HCT116 (cell line): ENCODE results near the gene BMX.

Experiments used
- EZH2 ChIP-seq: fragments of 200-600 bp; sonication (generic); IDR thresholded peaks from 2 replicates; pipeline ENCODE4 v1.6.1; 2017; ENCODE audit warnings: antibody characterized with exemption, mixed run types
- POLR2A ChIP-seq: IDR thresholded peaks from 2 replicates; pipeline ENCODE4 v1.7.0; 2011; ENCODE audit warnings: borderline replicate concordance; ENCODE audit not compliant: insufficient read depth, insufficient read length; ENCODE audit errors: extremely low read depth
- POLR2AphosphoS5 ChIP-seq: IDR thresholded peaks from 2 replicates; pipeline ENCODE4 v1.6.1; 2011; ENCODE audit warnings: mild to moderate bottlenecking, low read depth, low read length, moderate library complexity
- SP1 ChIP-seq: IDR thresholded peaks from 2 replicates; pipeline ENCODE4 v1.6.1; 2012; ENCODE audit warnings: low read depth
- TCF7L2 ChIP-seq: IDR thresholded peaks from 2 replicates; pipeline ENCODE4 v1.7.0; 2011; ENCODE audit warnings: borderline replicate concordance, inconsistent platforms; ENCODE audit not compliant: insufficient read depth, insufficient read length; ENCODE audit errors: extremely low read depth
- TF ChIP-seq, protein P1 (sequence below), 3 experiments: fragments of 200-600 bp in 1 of 3; sonication (generic) in 1 of 3; IDR thresholded peaks in 2 of 3; conservative IDR thresholded peaks in 1 of 3; 2 replicates each; pipeline ENCODE4 v1.5.1; 2012 to 2017; ENCODE audit warnings: low read depth in 2 of 3, low read length in 2 of 3, antibody characterized with exemption in 1 of 3, borderline replicate concordance in 1 of 3, control low read depth in 1 of 3, mild to moderate bottlenecking in 1 of 3, mixed read lengths in 1 of 3, mixed run types in 1 of 3, moderate library complexity in 1 of 3; ENCODE audit not compliant: insufficient read depth in 1 of 3
- TF ChIP-seq, protein P2 (sequence below): IDR thresholded peaks from 2 replicates; pipeline ENCODE4 v1.6.1; 2012
- TF ChIP-seq, protein P3 (sequence below): IDR thresholded peaks from 2 replicates; pipeline ENCODE4 v1.6.1; 2011; ENCODE audit warnings: mild to moderate bottlenecking, low read length, moderate library complexity; ENCODE audit not compliant: insufficient replicate concordance; ENCODE audit errors: extremely low read depth

- TF ChIP-seq, protein P1, sequence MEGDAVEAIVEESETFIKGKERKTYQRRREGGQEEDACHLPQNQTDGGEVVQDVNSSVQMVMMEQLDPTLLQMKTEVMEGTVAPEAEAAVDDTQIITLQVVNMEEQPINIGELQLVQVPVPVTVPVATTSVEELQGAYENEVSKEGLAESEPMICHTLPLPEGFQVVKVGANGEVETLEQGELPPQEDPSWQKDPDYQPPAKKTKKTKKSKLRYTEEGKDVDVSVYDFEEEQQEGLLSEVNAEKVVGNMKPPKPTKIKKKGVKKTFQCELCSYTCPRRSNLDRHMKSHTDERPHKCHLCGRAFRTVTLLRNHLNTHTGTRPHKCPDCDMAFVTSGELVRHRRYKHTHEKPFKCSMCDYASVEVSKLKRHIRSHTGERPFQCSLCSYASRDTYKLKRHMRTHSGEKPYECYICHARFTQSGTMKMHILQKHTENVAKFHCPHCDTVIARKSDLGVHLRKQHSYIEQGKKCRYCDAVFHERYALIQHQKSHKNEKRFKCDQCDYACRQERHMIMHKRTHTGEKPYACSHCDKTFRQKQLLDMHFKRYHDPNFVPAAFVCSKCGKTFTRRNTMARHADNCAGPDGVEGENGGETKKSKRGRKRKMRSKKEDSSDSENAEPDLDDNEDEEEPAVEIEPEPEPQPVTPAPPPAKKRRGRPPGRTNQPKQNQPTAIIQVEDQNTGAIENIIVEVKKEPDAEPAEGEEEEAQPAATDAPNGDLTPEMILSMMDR (IDR thresholded peaks at IDR 0.05 in 2 of 3, conservative IDR thresholded peaks at IDR 0.05 in 1 of 3; ENCODE audit: borderline replicate concordance in 1 of 3, insufficient read depth in 1 of 3, low read depth in 2 of 3, low read length in 2 of 3): no peak
- TF ChIP-seq POLR2AphosphoS5 (no peak), TCF7L2 (no peak), SP1 (no peak), POLR2A (no peak), EZH2 (no peak)
- TF ChIP-seq, protein P2, sequence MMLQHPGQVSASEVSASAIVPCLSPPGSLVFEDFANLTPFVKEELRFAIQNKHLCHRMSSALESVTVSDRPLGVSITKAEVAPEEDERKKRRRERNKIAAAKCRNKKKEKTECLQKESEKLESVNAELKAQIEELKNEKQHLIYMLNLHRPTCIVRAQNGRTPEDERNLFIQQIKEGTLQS: no peak
- TF ChIP-seq, protein P3, sequence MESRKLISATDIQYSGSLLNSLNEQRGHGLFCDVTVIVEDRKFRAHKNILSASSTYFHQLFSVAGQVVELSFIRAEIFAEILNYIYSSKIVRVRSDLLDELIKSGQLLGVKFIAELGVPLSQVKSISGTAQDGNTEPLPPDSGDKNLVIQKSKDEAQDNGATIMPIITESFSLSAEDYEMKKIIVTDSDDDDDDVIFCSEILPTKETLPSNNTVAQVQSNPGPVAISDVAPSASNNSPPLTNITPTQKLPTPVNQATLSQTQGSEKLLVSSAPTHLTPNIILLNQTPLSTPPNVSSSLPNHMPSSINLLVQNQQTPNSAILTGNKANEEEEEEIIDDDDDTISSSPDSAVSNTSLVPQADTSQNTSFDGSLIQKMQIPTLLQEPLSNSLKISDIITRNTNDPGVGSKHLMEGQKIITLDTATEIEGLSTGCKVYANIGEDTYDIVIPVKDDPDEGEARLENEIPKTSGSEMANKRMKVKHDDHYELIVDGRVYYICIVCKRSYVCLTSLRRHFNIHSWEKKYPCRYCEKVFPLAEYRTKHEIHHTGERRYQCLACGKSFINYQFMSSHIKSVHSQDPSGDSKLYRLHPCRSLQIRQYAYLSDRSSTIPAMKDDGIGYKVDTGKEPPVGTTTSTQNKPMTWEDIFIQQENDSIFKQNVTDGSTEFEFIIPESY: no peak
Measured at GRCh38 chrX:15605226-15605625, 104.6 kb downstream of the BMX start.
